Motor neuron (in vitro differentiated cells): Measurements from ENCODE around the gene STK39. TPM values are rescaled to one million over a fixed set of nuclear protein-coding genes. Genes with fewer than 3 reads are reported as not detected.
A peak's percentile ranks its signal among the peaks of the same experiment; 100 is the strongest.
"Not testable (repeated sequence)": the region's sequence is repeated elsewhere in the genome, so short reads cannot be mapped to it uniquely, and the experiment has no call there.

ENCODE experiments used
- ATAC-seq, 8 experiments: fragments of 200-7000 bp; cut with Tn5 transposase; replicated peaks in 6 of 8; 2 replicates each; pipeline ENCODE4 v1.8.0; 2021; ENCODE audit warnings: mild to moderate bottlenecking in 8 of 8, moderate library complexity in 8 of 8
- H3K27ac ChIP-seq, 2 donors: fragments of 250-450 bp; sonication (Bioruptor Pico); 2 replicates each; pipeline ENCODE4 v1.9.0; 2021; ENCODE audit warnings: antibody characterized with exemption in 2 of 2, mild to moderate bottlenecking in 2 of 2, moderate library complexity in 1 of 2
- H3K4me1 ChIP-seq, 2 donors: fragments of 250-450 bp; sonication (Bioruptor Pico); replicated peaks in 1 of 2; 2 replicates each; pipeline ENCODE4 v1.6.1; 2021; ENCODE audit warnings: antibody characterized with exemption in 2 of 2, mild to moderate bottlenecking in 2 of 2, moderate library complexity in 1 of 2
- H3K4me3 ChIP-seq, 5 donors: fragments of 250-450 bp; sonication (Bioruptor Pico); 2 replicates each; pipeline ENCODE4 v1.9.0; 2021; ENCODE audit warnings: antibody characterized with exemption in 5 of 5, mild to moderate bottlenecking in 5 of 5, moderate library complexity in 4 of 5
- WGBS, 10 experiments: fragments of 450-650 bp; shearing (Covaris generic); methylation state at CpG; one replicate each; pipeline ENCODE4 v1.0.0; 2022; 5-methylcytosine and 5-hydroxymethylcytosine counted together
- in situ Hi-C, 9 experiments: fragments of 400-800 bp; cut with MboI; loops; one replicate each; pipeline ENCODE4 v1.15.0; 2021; ENCODE audit warnings: low sequenced_read_pairs in 9 of 9, low pct_unique_long_range_greater_than_20kb in 2 of 9; ENCODE audit not compliant: unreplicated experiment in 9 of 9
- total RNA-seq, 8 experiments: library from RNA; unstranded; fragments of 300-600 nt; gene quantifications; 2 replicates each; pipeline versions ENCODE4 v1.2.3 to v1.2.4, GENCODE V29; 2022

STK39 gene
- total RNA-seq, 8 experiments from 2014 or later, result 12.3 to 43.3 (median 30.2) TPM

GRCh38 chr2:168047091-168047690 lies 200.2 kb downstream of the STK39 start:
- ATAC-seq, result peak in 3 of 8 experiments; percentile 25 to 67 (median 48)
- in situ Hi-C loops, result no loop called here
- 25 to 100% (median 67%) methylated on average over 1 to 3 of the region's 3 CpGs; no CpG with 5 or more reads in 1 of the 10 experiments for WGBS, 10 experiments

GRCh38 chr2:168044579-168044978 lies 202.8 kb downstream of the STK39 start:
- in situ Hi-C loops, result no loop called here
- H3K4me1 ChIP-seq, result peaks cover 6 to 22% of the 10 kb centered on the region in 2 donors
- no peak overlapping the region for H3K4me3 ChIP-seq
- no peak overlapping the region for H3K27ac ChIP-seq
- no peak for ATAC-seq
- 80 to 100% (median 100%) methylated on average over 1 of the region's 1 CpG; no CpG with 5 or more reads in 3 of the 10 experiments for WGBS, 10 experiments

More at GRCh38 chr2:168047091-168047690, 200.2 kb downstream of the STK39 start:
- peaks cover 6 to 22% of the 10 kb centered on the region in 2 donors for H3K4me1 ChIP-seq
- H3K4me3 ChIP-seq, result no peak overlapping the region
- no peak overlapping the region for H3K27ac ChIP-seq

- Histone ChIP-seq H3K27ac (no peak overlapping the region), H3K4me3 (no peak overlapping the region), H3K4me1 (peaks cover 6 to 22% of the 10 kb centered on the region in 2 donors)
- no peak for ATAC-seq
- 80 to 100% (median 96%) methylated on average over 1 to 2 of the region's 2 CpGs; no CpG with 5 or more reads in 1 of the 10 experiments for WGBS, 10 experiments
- in situ Hi-C loops, result no loop called here
Measured at GRCh38 chr2:168044176-168044575, 203.2 kb downstream of the STK39 start.

GRCh38 chr2:168042127-168042824 lies 205.1 kb downstream of the STK39 start:
- in situ Hi-C loops, H3K27ac ChIP-seq, ATAC-seq, H3K4me3 ChIP-seq: not testable (repeated sequence)
- WGBS, 10 experiments, result 90 to 100% (median 100%) methylated on average over 1 to 5 of the region's 5 CpGs
- peaks cover 5 to 18% of the 10 kb centered on the region in 2 donors for H3K4me1 ChIP-seq

GRCh38 chr2:168039881-168040280 lies 207.5 kb downstream of the STK39 start:
- Histone ChIP-seq H3K4me1 (peaks cover 0 to 8% of the 10 kb centered on the region in 2 donors), H3K27ac (no peak overlapping the region), H3K4me3 (no peak overlapping the region)
- in situ Hi-C loops, result no loop called here
- 50 to 100% (median 86%) methylated on average over 2 to 3 of the region's 3 CpGs; no CpG with 5 or more reads in 3 of the 10 experiments for WGBS, 10 experiments
- no peak for ATAC-seq

GRCh38 chr2:168037778-168038177 lies 209.6 kb downstream of the STK39 start:
- WGBS, 10 experiments, result 0 to 100% (median 89%) methylated on average over 1 to 2 of the region's 2 CpGs; no CpG with 5 or more reads in 1 of the 10 experiments
- Histone ChIP-seq H3K4me3 (no peak overlapping the region), H3K4me1 (no peaks in the 10 kb centered on the region), H3K27ac (no peak overlapping the region)
- in situ Hi-C loops, result no loop called here
- peak in 2 of 8 experiments; percentile 65 to 76 for ATAC-seq

- 86 to 100% (median 96%) methylated on average over 2 to 5 of the region's 5 CpGs for whole genome bisulfite sequencing, 10 experiments
- Histone ChIP-seq H3K4me1 (no peaks in the 10 kb centered on the region), H3K27ac (no peak overlapping the region), H3K4me3 (no peak overlapping the region)
- in situ Hi-C loops, result no loop called here
- ATAC-seq, result no peak
Measured at GRCh38 chr2:168035458-168035857, 211.9 kb downstream of the STK39 start.

GRCh38 chr2:168034616-168035015 lies 212.8 kb downstream of the STK39 start:
- no peak overlapping the region for H3K27ac ChIP-seq
- 80 to 100% (median 90%) methylated on average over 1 to 5 of the region's 5 CpGs; no CpG with 5 or more reads in 2 of the 10 experiments for WGBS, 10 experiments
- no peaks in the 10 kb centered on the region for H3K4me1 ChIP-seq
- no peak overlapping the region for H3K4me3 ChIP-seq
- ATAC-seq, result no peak
- in situ Hi-C loops, result no loop called here

- in situ Hi-C loops, result no loop called here
- Histone ChIP-seq H3K4me1 (no peaks in the 10 kb centered on the region), H3K27ac (no peak overlapping the region), H3K4me3 (no peak overlapping the region)
- WGBS, 10 experiments, result 80 to 100% (median 94%) methylated on average over 1 of the region's 1 CpG; no CpG with 5 or more reads in 2 of the 10 experiments
- no peak for ATAC-seq
Measured at GRCh38 chr2:168033966-168034365, 213.4 kb downstream of the STK39 start.

- H3K4me1 ChIP-seq, result peaks cover 0 to 6% of the 10 kb centered on the region in 2 donors
- WGBS, 10 experiments, result 75 to 100% (median 100%) methylated on average over 1 to 3 of the region's 3 CpGs; no CpG with 5 or more reads in 2 of the 10 experiments
- H3K27ac ChIP-seq, result no peak overlapping the region
- ATAC-seq, result no peak
- H3K4me3 ChIP-seq, result no peak overlapping the region
- in situ Hi-C loops, result no loop called here
Measured at GRCh38 chr2:168032091-168032490, 215.3 kb downstream of the STK39 start.

GRCh38 chr2:168030862-168031624 lies 216.4 kb downstream of the STK39 start:
- in situ Hi-C loops, result no loop called here
- ATAC-seq, result no peak
- WGBS, 10 experiments, result 79 to 100% (median 100%) methylated on average over 1 to 5 of the region's 5 CpGs; no CpG with 5 or more reads in 4 of the 10 experiments

GRCh38 chr2:168029071-168029470 lies 218.3 kb downstream of the STK39 start:
- Histone ChIP-seq H3K4me1 (peaks cover 0 to 18% of the 10 kb centered on the region in 2 donors), H3K4me3 (no peak overlapping the region), H3K27ac (no peak overlapping the region)
- WGBS, 10 experiments, result 13 to 100% (median 88%) methylated on average over 1 of the region's 1 CpG
- in situ Hi-C loops, result no loop called here
- no peak for ATAC-seq

More at GRCh38 chr2:168030862-168031624, 216.4 kb downstream of the STK39 start:
- H3K27ac ChIP-seq, result no peak overlapping the region
- no peak overlapping the region for H3K4me3 ChIP-seq
- H3K4me1 ChIP-seq, result peaks cover 0 to 13% of the 10 kb centered on the region in 2 donors

GRCh38 chr2:168028362-168028761 lies 219.0 kb downstream of the STK39 start:
- ATAC-seq, result peak in 1 of 8 experiments; percentile 38
- H3K27ac ChIP-seq, result no peak overlapping the region
- in situ Hi-C loops, result no loop called here

More at GRCh38 chr2:168028362-168028761, 219.0 kb downstream of the STK39 start:
- H3K4me3 ChIP-seq, result no peak overlapping the region
- peaks cover 0 to 18% of the 10 kb centered on the region in 2 donors for H3K4me1 ChIP-seq
